Kidney (tissue), 14 donors: ENCODE results near the gene COL11A1. TPM values are rescaled to one million over a fixed set of nuclear protein-coding genes. Genes with fewer than 3 reads are reported as not detected.
A peak's percentile ranks its signal among the peaks of the same experiment; 100 is the strongest.

Experiments
- DNase-seq, 5 donors: peaks; one replicate each; pipeline ENCODE4 v3.0.0-alpha.2; 2013 to 2020
- FAIRE-seq: peaks from 2 replicates; lab custom pipeline; 2012; peaks lifted over from hg19 to GRCh38; lab: Jason Lieb, UNC
- H3K27ac ChIP-seq, 2 donors: one replicate each; pipeline ENCODE4 v1.7.0; 2013; ENCODE audit warnings: low read depth in 2 of 2, low read length in 2 of 2, inconsistent platforms in 1 of 2
- H3K27me3 ChIP-seq: one replicate; pipeline ENCODE4 v1.7.1; 2013; ENCODE audit warnings: low read length, inconsistent platforms; ENCODE audit not compliant: control insufficient read depth, insufficient read depth
- H3K36me3 ChIP-seq, 3 donors: one replicate each; pipeline versions ENCODE4 v1.7.0 to v1.7.1; 2013; ENCODE audit warnings: low read length in 3 of 3, control low read depth in 1 of 3, inconsistent platforms in 1 of 3; ENCODE audit not compliant: insufficient read depth in 3 of 3, control insufficient read depth in 2 of 3
- H3K4me1 ChIP-seq, 3 donors: one replicate each; pipeline versions ENCODE4 v1.7.0 to v1.7.1; 2013; ENCODE audit warnings: low read length in 3 of 3, inconsistent platforms in 1 of 3, low read depth in 1 of 3; ENCODE audit not compliant: control insufficient read depth in 2 of 3, insufficient read depth in 2 of 3
- H3K4me3 ChIP-seq, 3 donors: one replicate each; pipeline versions ENCODE4 v1.7.0 to v1.8.1; 2013; ENCODE audit warnings: low read length in 3 of 3, control low read depth in 1 of 3, inconsistent platforms in 1 of 3
- H3K9ac ChIP-seq, 3 donors: one replicate each; pipeline versions ENCODE4 v1.7.0 to v1.7.1; 2013; ENCODE audit warnings: low read length in 3 of 3, control low read depth in 1 of 3, inconsistent platforms in 1 of 3
- H3K9me3 ChIP-seq, 3 donors: one replicate each; pipeline versions ENCODE4 v1.7.0 to v1.7.1; 2013; ENCODE audit warnings: low read length in 3 of 3, control low read depth in 1 of 3, inconsistent platforms in 1 of 3; ENCODE audit not compliant: control insufficient read depth in 2 of 3, insufficient read depth in 1 of 3
- intact Hi-C: fragments of 100-400 bp; cut with DNase I; formaldehyde crosslinking; loops from one replicate; pipeline ENCODE4 v1.11.1; 2022
- polyA plus RNA-seq: library from polyadenylated mRNA; stranded (reverse); fragments of 350-450 nt; fragmentation: Illumina TruSeq; extraction: RNeasy Lipid Tissue Mini Kit (QIAGEN cat#74804); gene quantifications from one replicate; pipeline ENCODE4 v1.2.3, GENCODE V29; 2014; ENCODE audit warnings: low read depth, low replicate concordance; ENCODE audit not compliant: insufficient read depth
- total RNA-seq: library from RNA; stranded (reverse); fragmentation: NEBNext Ultra II Directional; extraction: Animal tissue kit (Norgen Biotek cat#: 25700); gene quantifications from one replicate; pipeline ENCODE4 v1.2.1, GENCODE V29; 2021
- TF ChIP-seq, protein P1 (sequence below): IDR thresholded peaks from 3 replicates; pipeline ENCODE4 v1.5.1; 2012; ENCODE audit warnings: mild to moderate bottlenecking, moderate library complexity, borderline replicate concordance; ENCODE audit not compliant: insufficient read depth; ENCODE audit errors: extremely low read depth
- donor health status: control.
- donor health status: control.
- donor health status: control.
- donor health status: control.
- donor health status: control.
- donor health status: DM: yes; HTN: yes; CAD: no.
- donor health status: Normal renal cell carcinoma (clear cell type).

The COL11A1 gene
- total and polyA plus RNA-seq, 2 donors from 2014 or later: 0.35 TPM; not detected in 1

DNA sequence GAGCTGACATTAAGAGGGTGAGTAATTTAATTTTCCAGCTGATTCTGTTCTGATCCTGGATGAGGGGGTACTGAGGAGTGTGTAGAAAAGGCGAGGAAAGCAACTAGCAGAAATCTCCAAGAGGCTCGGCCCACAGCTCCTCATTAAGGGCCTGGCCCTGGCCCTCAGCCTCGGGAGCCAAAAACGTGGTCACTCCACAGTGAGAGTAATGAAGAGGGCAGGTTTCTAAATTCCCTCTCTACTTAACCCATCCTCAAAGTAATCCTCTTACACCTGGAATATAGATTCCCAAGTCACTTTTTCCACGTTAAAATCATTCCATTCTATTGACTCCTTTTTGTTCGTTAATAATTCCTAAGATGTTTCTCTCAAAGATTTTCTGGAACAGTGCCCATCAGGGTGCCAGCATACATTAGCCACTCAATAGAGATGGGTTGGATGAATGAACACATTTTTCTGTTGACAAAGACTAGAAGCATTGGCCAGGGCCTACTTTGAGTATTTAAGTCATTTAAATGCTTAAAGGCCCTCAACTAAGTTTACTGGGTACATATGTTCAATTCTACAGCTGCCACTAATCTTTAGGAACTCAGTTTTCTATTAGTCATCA, 1.1 kb upstream of the COL11A1 start:
- no peak for FAIRE-seq
- H3K9ac ChIP-seq: no peak overlapping the region
- TF ChIP-seq, protein P1, sequence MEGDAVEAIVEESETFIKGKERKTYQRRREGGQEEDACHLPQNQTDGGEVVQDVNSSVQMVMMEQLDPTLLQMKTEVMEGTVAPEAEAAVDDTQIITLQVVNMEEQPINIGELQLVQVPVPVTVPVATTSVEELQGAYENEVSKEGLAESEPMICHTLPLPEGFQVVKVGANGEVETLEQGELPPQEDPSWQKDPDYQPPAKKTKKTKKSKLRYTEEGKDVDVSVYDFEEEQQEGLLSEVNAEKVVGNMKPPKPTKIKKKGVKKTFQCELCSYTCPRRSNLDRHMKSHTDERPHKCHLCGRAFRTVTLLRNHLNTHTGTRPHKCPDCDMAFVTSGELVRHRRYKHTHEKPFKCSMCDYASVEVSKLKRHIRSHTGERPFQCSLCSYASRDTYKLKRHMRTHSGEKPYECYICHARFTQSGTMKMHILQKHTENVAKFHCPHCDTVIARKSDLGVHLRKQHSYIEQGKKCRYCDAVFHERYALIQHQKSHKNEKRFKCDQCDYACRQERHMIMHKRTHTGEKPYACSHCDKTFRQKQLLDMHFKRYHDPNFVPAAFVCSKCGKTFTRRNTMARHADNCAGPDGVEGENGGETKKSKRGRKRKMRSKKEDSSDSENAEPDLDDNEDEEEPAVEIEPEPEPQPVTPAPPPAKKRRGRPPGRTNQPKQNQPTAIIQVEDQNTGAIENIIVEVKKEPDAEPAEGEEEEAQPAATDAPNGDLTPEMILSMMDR: no peak
- no peaks in the 10 kb centered on the region for H3K36me3 ChIP-seq
- no peaks in the 10 kb centered on the region for H3K27me3 ChIP-seq
- H3K4me3 ChIP-seq: no peak overlapping the region
- H3K4me1 ChIP-seq: peaks cover 0 to 5% (median 0%) of the 10 kb centered on the region in 3 donors
- no peak overlapping the region for H3K27ac ChIP-seq
- H3K9me3 ChIP-seq: no peaks in the 10 kb centered on the region
- peak in 2 of 5 donors; percentile 5 to 22 for DNase-seq
- intact Hi-C loops: no loop called here

DNA sequence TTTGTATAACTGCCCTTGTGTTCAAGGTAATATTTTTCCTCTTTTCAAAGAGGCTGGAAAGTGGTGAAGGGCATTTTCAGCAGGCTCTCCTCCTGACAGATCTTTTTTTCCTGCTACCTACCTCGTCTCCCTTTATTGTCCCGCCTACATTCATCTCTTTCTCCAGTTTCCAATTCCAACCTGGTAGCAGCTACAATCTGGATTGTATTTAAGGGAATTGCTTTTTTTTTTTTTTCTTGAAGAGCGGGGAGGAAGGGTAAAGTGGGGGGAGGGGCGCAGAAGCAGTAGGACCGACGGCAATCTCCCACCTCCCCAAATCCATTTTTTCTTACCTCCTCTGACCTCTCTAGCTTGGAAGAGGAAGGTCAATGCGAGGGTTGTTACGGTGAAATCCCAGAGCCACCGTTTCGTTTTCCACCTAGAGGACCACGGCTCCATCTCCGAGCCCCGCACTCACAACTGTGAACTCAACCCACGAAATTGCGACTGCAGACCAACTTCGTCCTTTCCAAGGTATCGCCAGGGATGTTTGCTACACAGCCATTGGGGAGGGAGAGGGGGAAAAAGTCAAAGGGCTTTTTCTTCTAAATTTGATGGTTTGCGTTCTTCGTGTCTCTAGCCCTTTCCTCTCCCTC, 464 bp downstream of the COL11A1 start:
- Histone ChIP-seq H3K4me1 (peaks cover 0 to 5% (median 0%) of the 10 kb centered on the region in 3 donors), H3K4me3 (peak overlapping the region; percentile 30 to 60 (median 46)), H3K36me3 (no peaks in the 10 kb centered on the region), H3K27ac (no peak overlapping the region), H3K27me3 (no peaks in the 10 kb centered on the region), H3K9me3 (no peaks in the 10 kb centered on the region), H3K9ac (peak overlapping the region in 1 of 3 donors; percentile 15)
- no peak for FAIRE-seq
- DNase-seq: peak in 4 of 5 donors; percentile 14 to 26 (median 22)
- intact Hi-C loops: no loop called here
- TF ChIP-seq, protein P1: no peak

DNA sequence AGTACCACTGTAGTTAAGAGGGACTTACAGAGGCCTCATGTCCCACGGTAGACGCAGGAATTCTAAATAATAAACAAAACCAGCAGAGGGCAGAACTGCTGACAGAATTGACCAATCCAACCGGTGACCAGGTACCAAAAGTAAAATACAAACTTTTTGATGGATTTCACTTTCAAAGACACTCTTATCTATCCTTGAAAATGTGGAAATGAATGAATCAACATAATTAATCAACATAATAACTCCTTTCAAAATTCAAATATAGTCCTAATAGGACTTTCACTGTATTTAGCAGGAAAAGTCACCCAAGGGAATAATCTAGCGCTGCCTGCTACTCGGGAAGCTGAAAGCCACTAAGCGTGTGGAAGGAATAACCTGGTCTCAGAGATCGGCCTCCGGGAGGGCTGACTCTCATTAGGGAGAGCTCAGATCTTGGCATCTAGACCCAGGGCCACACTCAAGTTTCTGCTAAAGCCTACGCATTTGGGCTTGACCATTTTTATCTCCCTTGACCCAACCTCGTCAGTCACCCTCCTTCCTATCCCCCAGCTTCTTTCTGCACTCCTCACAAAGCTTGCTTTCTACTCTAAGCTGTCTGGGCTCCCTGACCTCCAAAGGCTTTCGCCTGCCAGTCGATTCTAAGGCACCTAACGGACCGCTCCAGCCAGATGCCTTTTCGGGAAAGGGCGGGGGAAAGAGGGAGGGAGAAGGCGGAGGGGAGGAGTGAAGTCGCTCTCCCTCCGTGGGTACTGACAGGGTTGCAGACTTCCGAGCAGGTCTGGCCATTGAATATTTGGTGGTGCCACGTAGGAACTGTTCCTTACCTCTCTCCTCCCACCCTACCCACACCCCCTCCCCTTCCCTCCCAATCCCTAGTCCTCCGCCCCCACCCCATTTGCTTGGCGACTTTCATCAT, 1.6 kb downstream of the COL11A1 start:
- DNase-seq: peak in 4 of 5 donors; percentile 21 to 70 (median 60)
- H3K27ac ChIP-seq: no peak overlapping the region
- H3K36me3 ChIP-seq: no peaks in the 10 kb centered on the region
- peak overlapping the region in 2 of 3 donors; percentile 7 to 44 for H3K9ac ChIP-seq
- peaks cover 0 to 5% (median 0%) of the 10 kb centered on the region in 3 donors for H3K4me1 ChIP-seq
- no peaks in the 10 kb centered on the region for H3K27me3 ChIP-seq
- H3K4me3 ChIP-seq: peak overlapping the region; percentile 40 to 73 (median 72)
- intact Hi-C loops: no loop called here
- no peaks in the 10 kb centered on the region for H3K9me3 ChIP-seq
- FAIRE-seq: peak; percentile 39
- TF ChIP-seq, protein P1: peak; percentile 45
